Head of caudate nucleus (tissue), 42 donors: ENCODE results near the gene SYNRG.
A peak's percentile ranks its signal among the peaks of the same experiment; 100 is the strongest.
"Not testable (repeated sequence)": the region's sequence is repeated elsewhere in the genome, so short reads cannot be mapped to it uniquely, and the experiment has no call there.

Experiments used
- DNase-seq, 42 donors: peaks; one replicate each; pipeline versions ENCODE4 v3.0.0 to v3.0.0-alpha.2; 2020 to 2021; ENCODE audit warnings: mixed read lengths in 7 of 42
- intact Hi-C: fragments of 100-400 bp; cut with DNase I; formaldehyde crosslinking; loops from one replicate; pipeline ENCODE4 v1.15.0; 2022

The SYNRG gene

GRCh38 chr17:37517881-37518280, 91.3 kb downstream of the SYNRG start:
- no peak for DNase-seq
- intact Hi-C loops: no loop called here

- intact Hi-C loops: no loop called here
- peak in 5 of 42 donors; percentile 10 to 47 (median 19) for DNase-seq
These were observed 93.1 kb downstream of the SYNRG start for GRCh38 chr17:37516127-37516571.

GRCh38 chr17:37513711-37514110, 95.5 kb downstream of the SYNRG start:
- intact Hi-C loops: no loop called here
- DNase-seq: no peak

GRCh38 chr17:37512442-37513068, 96.7 kb downstream of the SYNRG start:
- DNase-seq: peak in 26 of 42 donors; percentile 5 to 71 (median 40)
- intact Hi-C loops: no loop called here

GRCh38 chr17:37511642-37512041, 97.6 kb downstream of the SYNRG start:
- intact Hi-C loops, DNase-seq: not testable (repeated sequence)

- no peak for DNase-seq
- intact Hi-C loops: no loop called here
These were observed 99.2 kb downstream of the SYNRG start for GRCh38 chr17:37510056-37510455.

- DNase-seq: peak in 3 of 42 donors; percentile 23 to 54 (median 30)
- intact Hi-C loops: no loop called here
These were observed 102.1 kb downstream of the SYNRG start for GRCh38 chr17:37507111-37507510.

- DNase-seq: peak in 33 of 42 donors; percentile 22 to 73 (median 42)
- intact Hi-C loops: no loop called here
These were observed 102.5 kb downstream of the SYNRG start for GRCh38 chr17:37506678-37507077.

- DNase-seq: no peak
These were observed 103.9 kb downstream of the SYNRG start for GRCh38 chr17:37505333-37505732.

GRCh38 chr17:37503148-37503547, 106.1 kb downstream of the SYNRG start:
- intact Hi-C loops: no loop called here
- no peak for DNase-seq

More at GRCh38 chr17:37505333-37505732, 103.9 kb downstream of the SYNRG start:
- intact Hi-C loops: no loop called here

- no peak for DNase-seq
- intact Hi-C loops: no loop called here
These were observed 106.9 kb downstream of the SYNRG start for GRCh38 chr17:37502009-37502936.

- intact Hi-C loops: no loop called here
- no peak for DNase-seq
These were observed 108.8 kb downstream of the SYNRG start for GRCh38 chr17:37500378-37500777.

- intact Hi-C loops: loop anchor here (5.0 kb wide), 1 partner anchor 117 kb away; no protein-coding TSS in a partner anchor
These were observed 114.2 kb downstream of the SYNRG start for GRCh38 chr17:37494971-37495370.

GRCh38 chr17:37494401-37494831, 114.8 kb downstream of the SYNRG start:
- no peak for DNase-seq
- intact Hi-C loops: loop anchor here (5.0 kb wide), 1 partner anchor 118 kb away; no protein-coding TSS in a partner anchor

More at GRCh38 chr17:37494971-37495370, 114.2 kb downstream of the SYNRG start:
- DNase-seq: no peak

GRCh38 chr17:37493249-37494027, 115.8 kb downstream of the SYNRG start:
- intact Hi-C loops: loop anchor here (5.0 kb wide), 1 partner anchor 119 kb away; no protein-coding TSS in a partner anchor

GRCh38 chr17:37492167-37492566, 117.1 kb downstream of the SYNRG start:
- no peak for DNase-seq
- intact Hi-C loops: loop anchor here (5.0 kb wide), 1 partner anchor 120 kb away; no protein-coding TSS in a partner anchor

More at GRCh38 chr17:37493249-37494027, 115.8 kb downstream of the SYNRG start:
- DNase-seq: peak in 1 of 42 donors; percentile 4

- peak in 39 of 42 donors; percentile 21 to 89 (median 62) for DNase-seq
- intact Hi-C loops: loop anchor here (5.0 kb wide), 1 partner anchor 121 kb away; no protein-coding TSS in a partner anchor
These were observed 118.3 kb downstream of the SYNRG start for GRCh38 chr17:37490638-37491614.
